Activated CD8-positive, alpha-beta memory T cell treated with anti-CD3 and anti-CD28 coated beads, Interleukin-2, amount 50 U/mL, for 24 hours (primary cell): ENCODE data around the gene GSK3A.

Experiments used
- DNase-seq: peaks from one replicate; pipeline ENCODE4 v3.0.0-alpha.2; 2020; ENCODE audit errors: extremely low read depth

Gene GSK3A

GRCh38 chr19:42281146-42281826 lies 38.9 kb upstream of the GSK3A start:
- no peak for DNase-seq

GRCh38 chr19:42280815-42281145 lies 38.4 kb upstream of the GSK3A start:
- no peak for DNase-seq

GRCh38 chr19:42279902-42280814 lies 37.8 kb upstream of the GSK3A start:
- DNase-seq, result no peak

GRCh38 chr19:42279155-42279901 lies 36.9 kb upstream of the GSK3A start:
- DNase-seq, result no peak

GRCh38 chr19:42278452-42279154 lies 36.2 kb upstream of the GSK3A start:
- DNase-seq, result no peak

GRCh38 chr19:42277821-42278451 lies 35.5 kb upstream of the GSK3A start:
- DNase-seq, result no peak

GRCh38 chr19:42276821-42277220 lies 34.4 kb upstream of the GSK3A start:
- DNase-seq, result no peak

GRCh38 chr19:42276284-42276683 lies 33.9 kb upstream of the GSK3A start:
- no peak for DNase-seq

- no peak for DNase-seq
Observed at GRCh38 chr19:42275517-42275916, 33.1 kb upstream of the GSK3A start.

- DNase-seq, result no peak
Observed at GRCh38 chr19:42275103-42275502, 32.7 kb upstream of the GSK3A start.

GRCh38 chr19:42274065-42274682 lies 31.8 kb upstream of the GSK3A start:
- no peak for DNase-seq

- no peak for DNase-seq
Observed at GRCh38 chr19:42273407-42274064, 31.1 kb upstream of the GSK3A start.

GRCh38 chr19:42272989-42273406 lies 30.6 kb upstream of the GSK3A start:
- DNase-seq, result no peak

GRCh38 chr19:42272535-42272897 lies 30.1 kb upstream of the GSK3A start:
- no peak for DNase-seq

GRCh38 chr19:42271861-42272534 lies 29.6 kb upstream of the GSK3A start:
- no peak for DNase-seq

- DNase-seq, result no peak
Observed at GRCh38 chr19:42271045-42271419, 28.6 kb upstream of the GSK3A start.

GRCh38 chr19:42270346-42271044 lies 28.1 kb upstream of the GSK3A start:
- DNase-seq, result no peak

- DNase-seq, result no peak
Observed at GRCh38 chr19:42269478-42270345, 27.3 kb upstream of the GSK3A start.
